GM12864 (cell line): ENCODE measurements around the gene GNB1.

Experiments
- DNase-seq: peaks from one replicate; pipeline ENCODE4 v3.0.0-alpha.2; 2011; ENCODE audit warnings: low read depth
- H3K4me3 ChIP-seq: 2 replicates; pipeline ENCODE4 v1.5.1; 2011; ENCODE audit warnings: mild to moderate bottlenecking, low read depth, low read length, control low read depth
- TF ChIP-seq, protein P1 (sequence below): IDR thresholded peaks from 2 replicates; pipeline ENCODE4 v1.5.1; 2011; ENCODE audit warnings: low read depth, mild to moderate bottlenecking, moderate library complexity, low read length, control low read depth, inconsistent platforms; ENCODE audit errors: missing control alignments

Gene GNB1

DNA sequence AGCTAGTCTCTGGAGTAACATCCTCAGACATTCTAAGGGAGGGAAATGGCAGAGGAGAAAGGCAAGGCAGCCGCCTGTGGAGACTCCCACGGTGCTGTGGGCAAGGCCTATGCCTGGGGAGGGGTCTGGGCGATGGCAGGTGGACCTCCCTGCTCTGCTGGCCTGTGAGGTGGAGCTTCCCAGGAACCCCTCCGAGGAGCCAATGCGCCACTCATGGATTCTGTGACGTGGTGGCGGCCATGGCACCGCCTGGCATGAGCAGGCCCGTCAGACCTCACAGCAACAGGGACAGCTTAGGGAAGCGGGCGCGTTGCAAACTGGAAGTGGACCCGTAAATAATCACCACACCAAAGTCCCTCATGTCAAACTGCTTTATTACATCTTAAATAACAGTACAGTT, 106.0 kb downstream of the GNB1 start:
- TF ChIP-seq, protein P1, sequence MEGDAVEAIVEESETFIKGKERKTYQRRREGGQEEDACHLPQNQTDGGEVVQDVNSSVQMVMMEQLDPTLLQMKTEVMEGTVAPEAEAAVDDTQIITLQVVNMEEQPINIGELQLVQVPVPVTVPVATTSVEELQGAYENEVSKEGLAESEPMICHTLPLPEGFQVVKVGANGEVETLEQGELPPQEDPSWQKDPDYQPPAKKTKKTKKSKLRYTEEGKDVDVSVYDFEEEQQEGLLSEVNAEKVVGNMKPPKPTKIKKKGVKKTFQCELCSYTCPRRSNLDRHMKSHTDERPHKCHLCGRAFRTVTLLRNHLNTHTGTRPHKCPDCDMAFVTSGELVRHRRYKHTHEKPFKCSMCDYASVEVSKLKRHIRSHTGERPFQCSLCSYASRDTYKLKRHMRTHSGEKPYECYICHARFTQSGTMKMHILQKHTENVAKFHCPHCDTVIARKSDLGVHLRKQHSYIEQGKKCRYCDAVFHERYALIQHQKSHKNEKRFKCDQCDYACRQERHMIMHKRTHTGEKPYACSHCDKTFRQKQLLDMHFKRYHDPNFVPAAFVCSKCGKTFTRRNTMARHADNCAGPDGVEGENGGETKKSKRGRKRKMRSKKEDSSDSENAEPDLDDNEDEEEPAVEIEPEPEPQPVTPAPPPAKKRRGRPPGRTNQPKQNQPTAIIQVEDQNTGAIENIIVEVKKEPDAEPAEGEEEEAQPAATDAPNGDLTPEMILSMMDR: no peak
- DNase-seq: no peak
- no peak overlapping the region for H3K4me3 ChIP-seq

DNA sequence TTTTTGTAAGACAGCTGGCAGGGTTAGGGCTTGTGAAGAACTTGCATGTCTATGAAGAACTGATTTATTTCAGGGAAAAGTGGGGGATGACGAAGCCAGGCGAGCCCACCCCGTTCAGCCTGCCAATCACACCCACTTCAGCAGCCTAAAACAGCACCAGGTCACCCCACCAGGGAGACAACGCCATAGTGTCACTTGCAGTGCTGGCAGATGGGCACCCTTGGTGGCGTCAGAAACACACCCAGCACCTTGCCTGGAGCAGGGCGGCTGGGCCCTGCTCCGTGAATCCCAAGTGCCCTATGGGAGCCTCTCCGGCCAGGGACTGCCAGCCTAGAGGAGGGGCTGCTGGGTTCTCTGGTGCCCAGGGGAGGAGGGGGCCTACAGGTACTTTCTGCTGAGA, 107.6 kb downstream of the GNB1 start:
- no peak overlapping the region for H3K4me3 ChIP-seq
- DNase-seq: no peak
- TF ChIP-seq, protein P1: no peak

DNA sequence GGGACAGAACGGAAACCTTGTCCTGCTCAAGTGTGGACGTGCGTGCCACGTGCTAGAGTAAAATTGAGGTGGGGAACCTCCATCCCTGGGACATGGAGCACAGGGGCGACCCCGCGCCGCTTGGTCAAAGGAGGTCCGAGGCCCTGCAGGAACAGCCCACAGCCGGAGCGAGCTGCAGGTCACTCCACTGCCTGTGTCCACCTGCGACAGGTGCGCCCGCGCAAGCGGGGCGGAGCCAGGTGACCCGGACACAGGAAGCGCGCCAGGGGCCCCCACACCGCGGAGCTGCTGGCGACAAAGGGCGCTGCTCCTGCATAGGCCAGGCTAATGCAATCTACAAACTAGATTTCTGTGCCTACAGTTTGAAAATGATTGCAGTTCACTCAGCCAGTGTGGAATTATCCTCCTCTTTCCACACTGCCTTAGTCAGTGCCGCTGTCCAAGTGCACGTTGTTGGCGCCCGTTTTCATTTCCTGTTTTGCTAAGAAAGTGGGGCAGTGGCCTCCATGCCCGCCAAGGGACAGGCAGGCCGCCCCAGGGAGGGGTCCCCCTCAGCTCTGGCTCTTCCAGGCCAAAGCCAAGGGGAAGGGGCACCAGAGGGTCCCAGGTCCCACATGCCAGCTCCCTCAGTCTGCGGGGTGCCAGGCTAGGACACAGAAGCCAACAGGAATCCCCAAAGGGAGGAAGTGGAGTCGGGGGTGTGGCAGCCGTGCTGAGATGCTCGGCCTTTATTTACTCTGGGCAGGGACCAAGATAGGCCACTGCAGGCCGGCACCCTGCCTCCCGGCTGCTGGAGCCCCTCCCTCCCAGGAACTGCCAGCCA, 108.3 kb downstream of the GNB1 start:
- TF ChIP-seq, protein P1: no peak
- no peak overlapping the region; the same call in none of the 2 replicates for H3K4me3 ChIP-seq
- DNase-seq: no peak

DNA sequence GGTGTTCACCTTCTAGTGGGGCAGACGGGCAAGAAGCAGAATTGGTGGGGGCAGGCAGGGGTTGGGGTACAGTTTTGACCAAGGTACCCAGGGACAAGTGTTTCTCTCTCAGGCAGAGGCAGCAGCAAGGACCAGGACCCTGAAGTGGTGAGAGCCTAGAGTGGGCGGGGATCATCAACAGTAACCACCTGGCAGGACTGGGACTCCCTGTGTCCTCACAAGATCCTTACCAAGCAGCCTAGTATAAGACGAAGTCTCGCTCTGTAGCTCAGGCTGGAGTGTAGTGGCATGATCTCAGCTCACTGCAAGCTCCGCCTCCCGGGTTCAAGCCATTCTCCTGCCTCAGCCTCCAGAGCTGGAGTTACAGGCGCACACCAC, 109.4 kb downstream of the GNB1 start:
- TF ChIP-seq, protein P1: no peak
- no peak overlapping the region for H3K4me3 ChIP-seq

DNA sequence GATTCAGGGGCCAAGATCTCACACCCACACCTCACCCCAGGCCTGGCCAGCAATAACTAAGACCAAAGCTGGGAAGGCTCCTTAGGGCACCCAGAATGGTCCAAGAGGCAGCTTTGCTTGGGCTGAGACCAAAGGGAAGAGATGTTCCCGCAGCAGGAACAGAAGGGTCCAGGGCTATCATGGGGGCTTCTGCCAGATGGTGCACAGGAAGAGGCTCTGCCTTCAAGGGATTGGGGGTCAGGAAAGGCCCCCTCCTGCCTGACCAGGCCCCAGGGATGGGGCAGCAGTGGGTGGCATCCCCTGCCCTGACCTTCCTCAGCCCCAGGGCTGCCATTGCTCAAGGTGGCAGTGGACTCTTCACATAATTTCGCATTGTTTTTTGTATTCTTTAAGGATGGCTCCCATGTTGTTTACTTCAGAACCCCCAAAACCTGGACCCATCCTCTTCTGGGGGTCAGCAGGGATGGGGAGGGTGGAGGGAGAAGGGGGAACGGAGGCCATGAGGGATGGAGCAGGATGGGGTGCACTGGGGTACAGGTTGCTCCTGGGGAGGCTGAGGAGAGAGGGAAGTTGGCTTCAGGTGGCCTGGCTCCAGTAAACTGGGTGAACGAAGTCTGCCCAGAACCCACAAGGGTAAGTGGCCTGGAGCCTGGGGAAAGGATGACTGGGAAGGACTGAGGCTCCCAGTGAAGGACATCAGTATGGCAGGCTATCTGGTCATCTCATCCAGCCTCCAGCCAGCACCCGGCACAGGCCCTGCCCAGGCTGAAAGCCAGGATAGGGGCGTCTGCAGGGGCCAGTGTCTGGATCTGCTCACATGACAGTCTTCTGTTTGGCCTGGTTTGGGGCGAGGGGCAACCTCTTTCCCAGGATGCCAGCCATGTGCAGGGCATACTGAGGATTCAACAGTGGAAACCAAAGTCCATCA, 110.0 kb downstream of the GNB1 start:
- no peak for DNase-seq
- TF ChIP-seq, protein P1: no peak
- no peak overlapping the region for H3K4me3 ChIP-seq

More for the DNA sequence above, 109.4 kb downstream of the GNB1 start:
- DNase-seq: no peak

DNA sequence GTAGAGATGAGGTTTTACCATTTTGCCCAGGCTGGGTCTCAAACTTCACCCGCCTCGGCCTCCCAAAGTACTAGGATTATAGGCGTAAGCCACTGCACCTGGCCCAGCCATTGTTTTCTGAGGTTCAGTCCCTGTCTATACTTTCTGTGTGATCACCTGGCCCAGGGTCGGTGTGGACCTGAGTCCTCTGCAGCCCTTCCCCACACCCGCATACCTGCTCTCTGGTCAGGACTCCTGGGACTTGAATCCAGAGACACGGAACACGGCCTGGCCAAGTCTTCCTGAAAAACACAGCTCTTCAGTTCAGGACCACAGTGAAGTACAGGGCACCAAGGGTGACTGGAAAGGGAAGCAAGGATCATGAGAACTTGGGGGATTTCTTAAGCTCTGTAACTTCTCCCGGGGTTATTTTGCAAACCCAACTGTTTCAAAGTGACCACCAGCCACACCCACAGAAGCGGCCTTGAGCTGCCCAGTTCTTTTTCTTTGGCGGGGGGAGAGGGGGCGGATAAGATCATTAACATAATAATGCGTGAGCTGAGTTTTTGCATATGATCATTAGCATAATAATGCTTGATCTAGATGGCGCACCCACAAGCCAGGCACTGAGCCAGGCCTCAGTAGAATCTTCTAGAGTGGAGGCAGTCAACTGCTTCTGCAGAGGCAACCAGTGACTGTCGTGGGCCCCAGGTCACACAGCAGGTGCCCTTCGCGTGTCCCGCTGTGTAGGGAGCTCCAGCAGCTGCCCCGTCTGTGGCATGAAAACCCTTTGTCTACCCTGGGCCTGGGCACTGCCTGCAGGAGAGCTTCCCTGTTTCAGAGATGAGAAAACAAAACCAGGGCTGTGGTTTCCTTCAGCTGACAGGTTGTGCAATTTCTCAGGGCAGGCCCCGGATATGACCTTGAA, 110.9 kb downstream of the GNB1 start:
- TF ChIP-seq, protein P1: no peak
- peak overlapping the region; percentile 87 for H3K4me3 ChIP-seq
- peak; percentile 86 for DNase-seq
